Stimulated activated naive CD4-positive, alpha-beta T cell (primary cell): ENCODE data around the gene ADCY9.

Experiments
- DNase-seq, 6 experiments: peaks; one replicate each; lab custom pipeline; 2025; lab: John Stamatoyannopoulos, UW

Gene ADCY9

GRCh38 chr16:4003576-4003975, 112.7 kb downstream of the ADCY9 start:
- no peak for DNase-seq

GRCh38 chr16:4003166-4003565, 113.1 kb downstream of the ADCY9 start:
- DNase-seq = no peak

- DNase-seq = no peak
Observed at GRCh38 chr16:4002121-4002520, 114.1 kb downstream of the ADCY9 start.

- DNase-seq = peak in 1 of 6 experiments; percentile 6
Observed at GRCh38 chr16:3999479-4000325, 116.5 kb downstream of the ADCY9 start.

GRCh38 chr16:3998793-3999478, 117.3 kb downstream of the ADCY9 start:
- no peak for DNase-seq

GRCh38 chr16:3997231-3997841, 118.9 kb downstream of the ADCY9 start:
- no peak for DNase-seq

GRCh38 chr16:3995001-3995400, 121.2 kb downstream of the ADCY9 start:
- DNase-seq = no peak

- no peak for DNase-seq
Observed at GRCh38 chr16:3993052-3993785, 123.0 kb downstream of the ADCY9 start.

- no peak for DNase-seq
Observed at GRCh38 chr16:3992297-3993051, 123.8 kb downstream of the ADCY9 start.

- DNase-seq = no peak
Observed at GRCh38 chr16:3988824-3989223, 127.4 kb downstream of the ADCY9 start.

- no peak for DNase-seq
Observed at GRCh38 chr16:3988011-3988410, 128.2 kb downstream of the ADCY9 start.

- no peak for DNase-seq
Observed at GRCh38 chr16:3987231-3987630, 129.0 kb downstream of the ADCY9 start.

- DNase-seq = no peak
Observed at GRCh38 chr16:3986235-3986544, 130.1 kb downstream of the ADCY9 start.

- DNase-seq = no peak
Observed at GRCh38 chr16:3984111-3985060, 131.9 kb downstream of the ADCY9 start.

GRCh38 chr16:3983081-3983520, 133.1 kb downstream of the ADCY9 start:
- peak in 4 of 6 experiments; percentile 3 to 35 (median 24) for DNase-seq

GRCh38 chr16:3982216-3982615, 134.0 kb downstream of the ADCY9 start:
- DNase-seq = no peak

GRCh38 chr16:3980253-3981111, 135.8 kb downstream of the ADCY9 start:
- no peak for DNase-seq

- no peak for DNase-seq
Observed at GRCh38 chr16:3979518-3979917, 136.7 kb downstream of the ADCY9 start.

GRCh38 chr16:3979070-3979469, 137.2 kb downstream of the ADCY9 start:
- no peak for DNase-seq
